ENCODE measurements around the gene CDC42BPB. TPM values are rescaled to one million over a fixed set of nuclear protein-coding genes. Genes with fewer than 3 reads are reported as not detected.

Gene CDC42BPB
- total RNA-seq, 1 donor = 118 TPM

- H3K4me1 ChIP-seq (ENCODE audit: insufficient read depth, low read length) = no peaks in the 10 kb centered on the region
- no peak overlapping the region for H3K4me2 ChIP-seq (ENCODE audit: insufficient read depth, low read length)
- TF ChIP-seq CTCF (IDR thresholded peaks at IDR 0.05; ENCODE audit: extremely low read depth, low read depth, low read length) = no peak
- H2AFZ ChIP-seq (ENCODE audit: low read length) = no peak overlapping the region
- no peak overlapping the region for H3K27ac ChIP-seq (ENCODE audit: low read depth, low read length)
- H3K27me3 ChIP-seq (ENCODE audit: insufficient read depth, low read length) = no peaks in the 10 kb centered on the region
- H3K4me3 ChIP-seq (ENCODE audit: insufficient read depth, low read length) = no peak overlapping the region
- DNase-seq (ENCODE audit: insufficient read length, low spot score, missing footprints) = peak; percentile 76
- H3K9me3 ChIP-seq (ENCODE audit: low read depth, low read length) = no peaks in the 10 kb centered on the region
- H3K79me2 ChIP-seq (ENCODE audit: insufficient read depth, low read length) = no peaks in the 10 kb centered on the region
- H4K20me1 ChIP-seq (ENCODE audit: insufficient read depth, low read length) = peaks cover 7% of the 10 kb centered on the region
- peaks cover 48% of the 10 kb centered on the region for H3K36me3 ChIP-seq (ENCODE audit: insufficient read depth, low read length)
These were observed 119.8 kb downstream of the CDC42BPB start for GRCh38 chr14:102937331-102938175.

- H3K27ac ChIP-seq (ENCODE audit: low read depth, low read length) = no peak overlapping the region
- peaks cover 19% of the 10 kb centered on the region for H4K20me1 ChIP-seq (ENCODE audit: insufficient read depth, low read length)
- H3K4me3 ChIP-seq (ENCODE audit: insufficient read depth, low read length) = no peak overlapping the region
- H3K79me2 ChIP-seq (ENCODE audit: insufficient read depth, low read length) = no peaks in the 10 kb centered on the region
- DNase-seq (ENCODE audit: insufficient read length, low spot score, missing footprints) = peak; percentile 53
- H3K27me3 ChIP-seq (ENCODE audit: insufficient read depth, low read length) = peaks cover 5% of the 10 kb centered on the region
- no peaks in the 10 kb centered on the region for H3K9me3 ChIP-seq (ENCODE audit: low read depth, low read length)
- H3K4me2 ChIP-seq (ENCODE audit: insufficient read depth, low read length) = no peak overlapping the region
- no peaks in the 10 kb centered on the region for H3K4me1 ChIP-seq (ENCODE audit: insufficient read depth, low read length)
- peaks cover 37% of the 10 kb centered on the region for H3K36me3 ChIP-seq (ENCODE audit: insufficient read depth, low read length)
- TF ChIP-seq CTCF (IDR thresholded peaks at IDR 0.05; ENCODE audit: extremely low read depth, low read depth, low read length) = no peak
- H2AFZ ChIP-seq (ENCODE audit: low read length) = no peak overlapping the region
These were observed 121.6 kb downstream of the CDC42BPB start for GRCh38 chr14:102935756-102936155.

- H4K20me1 ChIP-seq (ENCODE audit: insufficient read depth, low read length) = peaks cover 25% of the 10 kb centered on the region
These were observed 123.6 kb downstream of the CDC42BPB start for GRCh38 chr14:102933618-102934231.

More at GRCh38 chr14:102933618-102934231, 123.6 kb downstream of the CDC42BPB start:
- Histone ChIP-seq H3K4me3 (ENCODE audit: insufficient read depth, low read length) (no peak overlapping the region), H3K36me3 (ENCODE audit: insufficient read depth, low read length) (peaks cover 20% of the 10 kb centered on the region), H3K4me1 (ENCODE audit: insufficient read depth, low read length) (peaks cover 2% of the 10 kb centered on the region), H3K27me3 (ENCODE audit: insufficient read depth, low read length) (peaks cover 24% of the 10 kb centered on the region), H3K9me3 (ENCODE audit: low read depth, low read length) (no peaks in the 10 kb centered on the region), H3K4me2 (ENCODE audit: insufficient read depth, low read length) (no peak overlapping the region), H2AFZ (ENCODE audit: low read length) (no peak overlapping the region), H3K27ac (ENCODE audit: low read depth, low read length) (no peak overlapping the region), H3K79me2 (ENCODE audit: insufficient read depth, low read length) (no peaks in the 10 kb centered on the region)
- no peak for DNase-seq (ENCODE audit: insufficient read length, low spot score, missing footprints)
- no peak for TF ChIP-seq CTCF (IDR thresholded peaks at IDR 0.05; ENCODE audit: extremely low read depth, low read depth, low read length)
